Endodermal cell (in vitro differentiated cells): Measurements from ENCODE around the gene FAM149B1. TPM values are rescaled to one million over a fixed set of nuclear protein-coding genes. Genes with fewer than 3 reads are reported as not detected.

Experiments
- DNase-seq: peaks from one replicate; pipeline ENCODE4 v3.0.0-alpha.2; 2017
- H3K27ac ChIP-seq: 2 replicates; pipeline ENCODE4 v1.5.1; 2013; ENCODE audit warnings: mild to moderate bottlenecking, low read depth, low read length, moderate library complexity
- H3K27me3 ChIP-seq: 2 replicates; pipeline ENCODE4 v1.6.1; 2013; ENCODE audit warnings: mild to moderate bottlenecking, low read length, moderate library complexity; ENCODE audit not compliant: insufficient read depth, control insufficient read depth, poor library complexity, severe bottlenecking
- H3K36me3 ChIP-seq: 2 replicates; pipeline ENCODE4 v1.7.0; 2013; ENCODE audit warnings: mild to moderate bottlenecking, low read length, moderate library complexity; ENCODE audit not compliant: control insufficient read depth, insufficient read depth
- H3K4me1 ChIP-seq: one replicate; pipeline ENCODE4 v1.7.0; 2013; ENCODE audit warnings: low read length; ENCODE audit not compliant: control insufficient read depth, insufficient read depth
- H3K4me3 ChIP-seq: 2 replicates; pipeline ENCODE4 v1.5.1; 2013; ENCODE audit warnings: mild to moderate bottlenecking, low read length, moderate library complexity
- H3K9ac ChIP-seq: 2 replicates; pipeline ENCODE4 v1.6.1; 2013; ENCODE audit warnings: mild to moderate bottlenecking, low read length, moderate library complexity; ENCODE audit not compliant: poor library complexity, severe bottlenecking; ENCODE audit errors: extremely low read depth
- H3K9me3 ChIP-seq: 2 replicates; pipeline ENCODE4 v1.6.1; 2013; ENCODE audit warnings: mild to moderate bottlenecking, low read length, moderate library complexity; ENCODE audit not compliant: control insufficient read depth
- H3K27ac Mint-ChIP-seq: 2 replicates; pipeline ENCODE4 v1.8.0; 2020; ENCODE audit warnings: mixed read lengths
- H3K27me3 Mint-ChIP-seq: 2 replicates; pipeline ENCODE4 v1.8.0; 2021; ENCODE audit warnings: mild to moderate bottlenecking, mixed read lengths; ENCODE audit not compliant: insufficient read depth
- H3K36me3 Mint-ChIP-seq: 2 replicates; pipeline ENCODE4 v1.8.0; 2020; ENCODE audit warnings: low read depth, mixed read lengths
- H3K4me1 Mint-ChIP-seq: 2 replicates; pipeline ENCODE4 v1.8.0; 2020; ENCODE audit warnings: mixed read lengths
- H3K4me3 Mint-ChIP-seq: 2 replicates; pipeline ENCODE4 v1.8.0; 2020; ENCODE audit warnings: mild to moderate bottlenecking, moderate library complexity, mixed read lengths
- H3K9me3 Mint-ChIP-seq: 2 replicates; pipeline ENCODE4 v1.8.0; 2020; ENCODE audit warnings: mild to moderate bottlenecking, mixed read lengths
- WGBS, 2 experiments: methylation state at CpG; one replicate each; pipeline versions ENCODE4 v1.1.5 to v1.1.7; 2013; ENCODE audit warnings: missing lambda C conversion rate in 2 of 2, mixed read lengths in 1 of 2; ENCODE audit not compliant: insufficient coverage in 1 of 2, insufficient read length in 1 of 2; 5-methylcytosine and 5-hydroxymethylcytosine counted together
- total RNA-seq, 2 donors: library from RNA; stranded (reverse); fragmentation: NEBNext Ultra II Directional in 1 of 2; extraction: Animal tissue kit (Norgen Biotek cat#: 25700) in 1 of 2; gene quantifications; 2 replicates in 1 of 2; 3 replicates in 1 of 2; pipeline ENCODE4 v1.2.1, GENCODE V29; 2021
- TF ChIP-seq, protein P1 (sequence below): fragments of 200-600 bp; sonication (generic); conservative IDR thresholded peaks from 2 replicates; pipeline ENCODE4 v1.5.0; 2021; ENCODE audit warnings: antibody characterized with exemption, mild to moderate bottlenecking

Gene FAM149B1
- total RNA-seq, 2 donors from 2014 or later: 29.1 to 29.2 TPM

DNA sequence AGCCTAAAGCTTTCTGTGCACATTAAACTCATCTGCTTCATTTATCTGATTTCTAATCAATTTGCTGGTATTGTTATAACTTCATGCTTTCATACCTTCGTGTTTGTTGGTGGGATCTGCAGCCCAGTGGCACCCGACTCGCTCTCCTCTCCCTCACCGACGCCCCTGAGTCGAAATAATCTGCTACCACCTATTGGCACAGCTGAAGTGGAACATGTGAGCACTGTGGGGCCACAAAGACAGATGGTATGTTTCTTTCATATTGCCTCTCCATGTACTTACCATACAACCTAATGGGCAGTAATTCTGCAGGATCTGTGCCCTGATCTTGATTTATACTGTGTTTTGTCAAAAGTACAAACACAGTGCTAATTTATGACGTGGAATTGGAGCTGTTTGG lies 66.8 kb downstream of the FAM149B1 start:
- Histone ChIP-seq H3K9me3 (no peaks in the 10 kb centered on the region), H3K4me3 (no peak overlapping the region), H3K4me1 (no peaks in the 10 kb centered on the region), H3K9ac (no peak overlapping the region), H3K27me3 (no peaks in the 10 kb centered on the region), H3K27ac (no peak overlapping the region), H3K36me3 (peaks cover 73% of the 10 kb centered on the region)
- Mint-ChIP-seq H3K36me3 (peaks cover 44% of the 10 kb centered on the region), H3K4me3 (no peak overlapping the region), H3K9me3 (no peaks in the 10 kb centered on the region), H3K27ac (peak overlapping the region; percentile 22), H3K4me1 (no peaks in the 10 kb centered on the region), H3K27me3 (no peaks in the 10 kb centered on the region)
- TF ChIP-seq, protein P1, sequence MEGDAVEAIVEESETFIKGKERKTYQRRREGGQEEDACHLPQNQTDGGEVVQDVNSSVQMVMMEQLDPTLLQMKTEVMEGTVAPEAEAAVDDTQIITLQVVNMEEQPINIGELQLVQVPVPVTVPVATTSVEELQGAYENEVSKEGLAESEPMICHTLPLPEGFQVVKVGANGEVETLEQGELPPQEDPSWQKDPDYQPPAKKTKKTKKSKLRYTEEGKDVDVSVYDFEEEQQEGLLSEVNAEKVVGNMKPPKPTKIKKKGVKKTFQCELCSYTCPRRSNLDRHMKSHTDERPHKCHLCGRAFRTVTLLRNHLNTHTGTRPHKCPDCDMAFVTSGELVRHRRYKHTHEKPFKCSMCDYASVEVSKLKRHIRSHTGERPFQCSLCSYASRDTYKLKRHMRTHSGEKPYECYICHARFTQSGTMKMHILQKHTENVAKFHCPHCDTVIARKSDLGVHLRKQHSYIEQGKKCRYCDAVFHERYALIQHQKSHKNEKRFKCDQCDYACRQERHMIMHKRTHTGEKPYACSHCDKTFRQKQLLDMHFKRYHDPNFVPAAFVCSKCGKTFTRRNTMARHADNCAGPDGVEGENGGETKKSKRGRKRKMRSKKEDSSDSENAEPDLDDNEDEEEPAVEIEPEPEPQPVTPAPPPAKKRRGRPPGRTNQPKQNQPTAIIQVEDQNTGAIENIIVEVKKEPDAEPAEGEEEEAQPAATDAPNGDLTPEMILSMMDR: no peak
- no peak for DNase-seq
- WGBS, 2 experiments: 91 to 94% methylated on average over 7 of the region's 7 CpGs

DNA sequence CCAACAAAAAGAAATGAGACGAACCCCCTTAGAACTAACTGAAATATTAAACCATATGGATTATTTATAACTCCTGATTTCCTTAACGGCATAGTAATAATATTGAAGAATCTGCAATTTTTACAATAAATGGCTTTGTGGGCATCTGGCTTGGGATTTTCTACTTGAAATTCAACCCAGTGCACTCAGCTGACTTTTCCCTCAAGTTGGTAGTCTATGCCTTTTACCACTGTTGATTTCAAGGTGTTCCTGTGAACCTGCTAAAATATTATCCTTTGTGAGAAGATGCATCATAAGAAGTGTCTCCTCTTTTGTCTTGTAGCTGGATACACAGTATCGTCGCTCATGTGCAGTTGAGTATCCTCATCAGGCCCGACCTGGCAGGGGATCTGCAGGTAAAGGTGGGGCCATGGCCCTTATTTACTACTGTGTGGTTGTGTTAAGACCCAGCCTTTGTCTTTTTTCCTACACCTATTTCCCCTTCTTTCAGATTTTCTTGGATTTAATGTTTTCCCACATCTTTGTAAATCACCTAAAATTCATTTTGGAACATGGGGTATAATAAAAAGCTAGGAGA lies 71.2 kb downstream of the FAM149B1 start:
- H3K9me3 Mint-ChIP-seq: no peaks in the 10 kb centered on the region
- no peak overlapping the region for H3K27ac Mint-ChIP-seq
- no peak overlapping the region for H3K27ac ChIP-seq
- no peaks in the 10 kb centered on the region for H3K27me3 Mint-ChIP-seq
- H3K9ac ChIP-seq: no peak overlapping the region
- H3K27me3 ChIP-seq: no peaks in the 10 kb centered on the region
- no peaks in the 10 kb centered on the region for H3K9me3 ChIP-seq
- DNase-seq: no peak
- H3K4me1 Mint-ChIP-seq: no peaks in the 10 kb centered on the region
- TF ChIP-seq, protein P1: no peak
- WGBS, 2 experiments: 96% methylated on average over 4 of the region's 5 CpGs; no CpG with 5 or more reads in 1 of the 2 experiments
- H3K4me3 ChIP-seq: no peak overlapping the region
- H3K36me3 Mint-ChIP-seq: peaks cover 70% of the 10 kb centered on the region
- H3K4me3 Mint-ChIP-seq: no peak overlapping the region
- H3K36me3 ChIP-seq: peaks cover 93% of the 10 kb centered on the region
- peaks cover under 1% of the 10 kb centered on the region for H3K4me1 ChIP-seq

DNA sequence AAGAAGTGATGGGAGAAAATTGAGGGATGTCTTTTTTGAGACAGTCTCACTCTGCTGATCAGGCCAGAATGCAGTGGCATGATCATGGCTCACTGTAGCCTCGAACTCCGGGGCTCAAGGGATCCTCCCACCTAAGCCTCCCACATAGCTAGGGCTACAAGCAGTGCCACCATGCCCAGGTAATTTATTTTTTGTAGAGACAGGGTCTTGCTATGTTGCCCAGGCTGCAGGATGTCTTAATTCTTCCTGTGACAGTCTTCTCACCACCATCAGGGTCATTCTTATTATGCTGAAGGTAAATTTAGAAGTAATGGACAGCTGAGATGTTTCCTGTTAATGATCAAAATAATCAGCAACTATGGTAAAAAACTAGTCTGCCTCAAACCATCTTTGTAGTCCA lies 72.0 kb downstream of the FAM149B1 start:
- no peak overlapping the region for H3K27ac ChIP-seq
- 83 to 85% methylated on average over 2 of the region's 2 CpGs for WGBS, 2 experiments
- H3K4me1 ChIP-seq: peaks cover 5% of the 10 kb centered on the region
- TF ChIP-seq, protein P1: no peak
- peaks cover 71% of the 10 kb centered on the region for H3K36me3 Mint-ChIP-seq
- H3K36me3 ChIP-seq: peaks cover 93% of the 10 kb centered on the region
- H3K9me3 Mint-ChIP-seq: no peaks in the 10 kb centered on the region
- H3K4me3 Mint-ChIP-seq: no peak overlapping the region
- H3K27me3 Mint-ChIP-seq: no peaks in the 10 kb centered on the region
- H3K4me1 Mint-ChIP-seq: peaks cover 5% of the 10 kb centered on the region
- no peaks in the 10 kb centered on the region for H3K27me3 ChIP-seq
- no peaks in the 10 kb centered on the region for H3K9me3 ChIP-seq
- H3K27ac Mint-ChIP-seq: peak overlapping the region; percentile 21
- no peak overlapping the region for H3K9ac ChIP-seq
- no peak for DNase-seq
- H3K4me3 ChIP-seq: no peak overlapping the region
